NCI-H82 treated with DMSO at 0.1 percent for 48 hours (cell line): ENCODE results near the gene ACTMAP.

Experiments
- DNase-seq: peaks from one replicate; lab custom pipeline; 2025; ENCODE audit not compliant: unreplicated experiment; lab: John Stamatoyannopoulos, UW

ACTMAP gene

DNA sequence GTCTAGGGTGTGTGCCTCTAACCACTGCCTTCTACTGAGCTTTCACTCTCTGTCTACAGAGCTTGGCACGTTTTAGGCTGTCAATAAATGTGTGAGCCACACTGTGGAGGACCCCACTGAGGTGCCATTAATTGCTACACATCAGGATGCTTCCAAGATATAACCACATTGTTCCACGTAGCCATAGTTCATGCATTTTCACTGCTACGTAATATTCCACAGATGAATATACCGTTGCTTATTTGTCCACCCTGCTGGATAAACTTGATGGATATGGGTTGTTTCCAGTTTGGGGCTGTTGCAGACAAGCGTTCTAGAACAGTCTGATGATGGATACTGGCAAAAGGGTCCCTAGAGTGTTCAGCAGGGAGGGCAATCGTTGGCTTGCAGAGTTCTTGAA lies 48.5 kb downstream of the ACTMAP start:
- DNase-seq = no peak

DNA sequence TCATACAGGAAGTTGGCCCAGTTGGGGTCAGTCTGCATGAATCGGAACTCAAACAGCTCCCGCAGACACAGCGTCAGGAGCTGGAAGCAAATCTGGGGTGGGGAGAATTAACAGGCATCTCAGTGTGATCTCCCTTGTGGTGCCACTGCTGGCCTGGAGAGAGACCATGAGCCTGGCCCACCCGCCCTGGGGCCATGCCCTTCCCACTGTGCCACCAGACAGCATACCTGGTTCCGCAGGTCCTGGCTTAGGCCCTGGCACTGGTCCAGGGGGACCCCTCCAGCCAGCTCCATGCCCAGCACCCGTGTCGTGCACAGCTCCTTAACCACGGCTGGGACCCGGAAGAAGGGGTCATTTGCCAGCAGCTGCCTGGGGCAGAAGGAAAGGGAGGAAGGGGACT lies 50.2 kb downstream of the ACTMAP start:
- no peak for DNase-seq

DNA sequence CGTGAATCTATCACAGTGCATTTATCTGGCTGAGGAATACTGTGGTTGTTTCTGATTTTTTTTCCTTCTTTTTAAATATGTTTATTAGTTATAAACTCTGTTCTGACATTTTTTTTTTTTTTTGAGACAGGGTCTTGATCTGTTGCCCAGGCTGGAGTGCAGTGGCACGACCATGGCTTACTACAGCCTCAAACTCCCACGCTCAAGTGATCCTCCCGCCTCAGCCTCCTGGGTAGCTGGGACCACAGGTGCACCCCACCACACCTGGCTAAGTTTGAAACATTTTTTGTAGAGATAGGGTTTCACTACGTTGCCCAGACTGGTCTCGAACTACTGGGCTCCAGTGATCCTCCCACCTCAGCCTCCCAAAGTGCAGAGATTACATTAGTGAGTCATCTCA lies 53.3 kb downstream of the ACTMAP start:
- no peak for DNase-seq

DNA sequence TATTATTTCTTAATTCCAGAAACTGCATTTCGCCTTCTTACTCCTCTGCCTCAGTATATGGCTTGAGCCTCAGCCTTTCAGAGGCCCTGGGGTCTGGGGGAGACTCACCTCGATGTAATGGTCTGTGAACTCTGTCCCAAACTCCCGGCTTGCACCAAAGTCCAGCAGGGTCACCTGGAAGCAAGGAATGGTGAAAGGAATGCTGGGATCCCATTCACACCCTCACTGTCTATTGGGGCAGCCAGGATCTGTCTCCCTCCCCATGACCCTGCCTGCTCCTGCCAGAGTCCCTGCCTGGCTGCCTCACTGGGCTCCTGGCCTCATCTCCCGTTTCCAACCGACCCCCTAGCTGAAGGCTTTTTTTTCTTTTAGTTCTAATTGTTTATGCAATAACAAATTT lies 54.4 kb downstream of the ACTMAP start:
- DNase-seq = no peak

DNA sequence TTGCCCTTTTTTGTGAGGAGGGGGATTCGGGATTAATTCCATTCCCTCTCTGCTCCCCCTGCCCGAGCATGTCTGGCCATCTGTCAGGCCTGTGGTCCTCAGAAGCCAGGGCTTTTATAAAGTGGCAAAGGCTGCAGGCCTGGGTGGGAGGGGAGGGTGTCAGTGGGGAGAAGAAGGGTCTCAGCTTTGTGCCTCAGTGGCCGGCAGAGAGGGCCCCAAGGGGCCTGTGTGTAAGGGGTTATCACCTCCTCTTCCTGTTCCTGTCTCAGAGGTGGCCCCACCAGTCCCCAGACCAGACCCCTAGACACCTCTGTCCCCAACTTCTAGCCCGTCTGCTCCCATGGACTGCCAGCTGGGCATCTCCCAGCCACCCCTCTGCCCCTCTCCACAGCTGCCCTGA lies 56.4 kb downstream of the ACTMAP start:
- DNase-seq = peak; percentile 35

DNA sequence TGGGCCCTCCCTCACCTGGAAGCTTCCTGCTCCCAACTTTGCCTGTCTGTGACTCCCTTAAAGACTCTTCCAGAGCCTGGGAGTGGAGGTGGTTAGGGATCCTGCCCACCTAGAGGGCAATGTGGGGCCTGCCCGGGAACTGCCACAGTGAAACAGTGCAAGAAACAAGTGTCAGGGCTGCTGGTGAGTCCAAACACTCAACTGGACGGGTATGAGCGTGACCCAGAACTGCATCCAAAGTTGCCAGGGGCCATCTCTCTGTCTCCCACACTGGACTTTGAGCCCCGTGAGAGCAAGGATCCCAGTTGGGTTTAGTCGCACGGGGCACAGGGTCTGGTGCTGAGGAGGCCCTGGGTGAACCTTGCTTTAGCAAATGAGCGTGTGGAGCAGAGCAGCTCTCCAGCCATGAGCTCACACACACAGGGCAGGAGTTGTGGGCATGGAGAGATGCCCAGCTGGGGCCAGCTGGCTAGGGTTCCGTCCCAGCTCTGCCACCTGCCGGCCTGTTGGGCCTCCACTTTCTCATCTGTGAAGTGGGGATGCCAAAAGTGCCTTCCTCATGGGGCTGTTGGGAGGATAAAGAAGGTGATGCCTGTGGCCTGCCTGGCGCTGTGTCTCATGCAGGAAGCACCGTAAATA lies 57.0 kb downstream of the ACTMAP start:
- DNase-seq = no peak

DNA sequence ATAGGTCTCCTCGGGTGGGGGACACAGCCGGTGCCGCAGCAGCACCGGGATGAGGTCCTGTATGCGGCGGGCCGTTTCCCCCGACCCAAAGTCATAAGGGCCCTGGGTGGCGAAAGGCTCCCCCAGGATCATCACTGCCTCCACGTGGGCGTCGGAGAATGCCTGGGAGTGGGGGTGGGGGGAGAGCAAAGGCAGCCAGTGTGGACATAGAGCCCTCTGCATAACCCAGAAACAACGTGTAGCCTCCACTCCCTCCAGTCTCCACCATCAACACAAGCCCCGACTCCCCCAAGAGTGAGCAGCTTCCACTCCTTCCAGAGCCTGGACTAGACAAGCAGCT lies 58.1 kb downstream of the ACTMAP start:
- DNase-seq = no peak

DNA sequence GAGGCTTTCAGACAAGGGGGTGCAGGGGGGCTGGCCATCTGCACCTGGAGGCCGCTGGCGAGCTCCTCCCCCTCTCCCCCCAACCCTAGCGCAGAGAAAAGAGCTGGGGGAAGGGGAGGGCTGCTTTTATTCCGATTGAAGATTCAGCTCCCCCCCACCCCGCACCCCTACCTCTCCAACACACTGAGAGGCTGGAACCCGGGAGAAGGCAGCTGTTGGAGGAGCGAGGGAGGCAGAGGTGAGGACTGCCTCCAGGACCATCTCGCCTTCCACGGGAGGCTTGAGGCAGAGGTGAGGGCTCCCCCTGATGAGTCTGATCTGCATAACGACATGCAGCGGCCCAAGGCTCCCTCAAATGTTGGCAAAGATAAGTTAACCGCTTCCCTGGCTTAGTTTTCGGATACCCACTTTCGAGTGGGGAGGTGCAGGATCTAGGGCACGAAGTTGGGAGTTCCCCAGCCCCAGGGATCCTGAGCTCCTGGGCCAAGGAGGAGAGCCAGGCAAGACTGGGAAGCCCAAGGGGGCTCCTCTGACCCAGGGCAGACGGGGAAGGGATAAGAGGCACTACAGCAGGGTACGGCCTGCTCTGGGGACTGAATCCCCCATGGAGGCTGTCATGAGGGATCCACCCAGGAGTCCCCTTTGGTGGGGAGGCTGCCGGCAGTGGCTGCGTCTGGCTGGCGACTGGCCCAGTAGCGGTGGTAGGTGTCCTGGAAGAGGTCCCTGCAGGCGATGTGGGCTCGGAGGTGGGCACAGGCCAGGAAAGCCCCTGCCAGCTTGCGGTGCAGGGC lies 58.7 kb downstream of the ACTMAP start:
- peak; percentile 97 for DNase-seq
